Liver (tissue), 3 donors: ENCODE data around the gene LRP11.

Experiments
- ATF3 ChIP-seq: IDR thresholded peaks from 2 replicates; pipeline ENCODE4 v1.6.1; 2016; ENCODE audit warnings: antibody characterized with exemption
- CTCF ChIP-seq: fragments of 150-350 bp; IDR thresholded peaks from 2 replicates; pipeline ENCODE4 v1.5.1; 2017; ENCODE audit warnings: improper control_type of control experiment, low read depth, low read length; ENCODE audit not compliant: missing input control
- EGR1 ChIP-seq, 2 donors: IDR thresholded peaks; 2 replicates each; pipeline ENCODE4 v1.6.1; 2016 to 2018; ENCODE audit warnings: antibody characterized with exemption in 2 of 2, low read depth in 2 of 2
- JUND ChIP-seq, 2 donors: IDR thresholded peaks; 2 replicates each; pipeline ENCODE4 v1.6.1; 2016; ENCODE audit warnings: antibody characterized with exemption in 2 of 2
- MAX ChIP-seq: IDR thresholded peaks from 2 replicates; pipeline ENCODE4 v1.6.1; 2016; ENCODE audit warnings: antibody characterized with exemption
- RAD21 ChIP-seq, 2 donors: IDR thresholded peaks; 2 replicates each; pipeline ENCODE4 v1.6.1; 2016; ENCODE audit warnings: antibody characterized with exemption in 2 of 2, mild to moderate bottlenecking in 2 of 2
- REST ChIP-seq: IDR thresholded peaks from 2 replicates; pipeline ENCODE4 v1.6.1; 2016; ENCODE audit warnings: antibody characterized with exemption, mild to moderate bottlenecking
- SP1 ChIP-seq: IDR thresholded peaks from 2 replicates; pipeline ENCODE4 v1.6.1; 2018; ENCODE audit warnings: antibody characterized with exemption, mild to moderate bottlenecking
- TAF1 ChIP-seq: conservative IDR thresholded peaks from 2 replicates; pipeline ENCODE4 v1.6.1; 2016; ENCODE audit warnings: antibody characterized with exemption, mild to moderate bottlenecking
- YY1 ChIP-seq: IDR thresholded peaks from 2 replicates; pipeline ENCODE4 v1.6.1; 2016; ENCODE audit warnings: antibody characterized with exemption, mild to moderate bottlenecking
- donor health status: healthy.
- donor health status: healthy.

- peak in 1 of 2 donors; percentile 8 for TF ChIP-seq RAD21 (IDR thresholded peaks at IDR 0.05)
- TF ChIP-seq REST: no peak
- no peak for TF ChIP-seq CTCF
- no peak for TF ChIP-seq ATF3
- peak; percentile 77 for TF ChIP-seq SP1
- no peak for TF ChIP-seq TAF1
- TF ChIP-seq YY1: no peak
- TF ChIP-seq EGR1 (IDR thresholded peaks at IDR 0.05; ENCODE audit: low read depth in 2 of 2): no peak
- no peak for TF ChIP-seq JUND (IDR thresholded peaks at IDR 0.05)
- no peak for TF ChIP-seq MAX
These were observed at the start of gene LRP11 for GRCh38 chr6:149863698-149864577.
